GM18511 (cell line): ENCODE measurements around the gene IDNK.
A peak's percentile ranks its signal among the peaks of the same experiment; 100 is the strongest.
"Not testable (repeated sequence)": the region's sequence is repeated elsewhere in the genome, so short reads cannot be mapped to it uniquely, and the experiment has no call there.

Source experiments
- ATAC-seq: cut with Tn5 transposase; IDR thresholded peaks from one replicate; pipeline ENCODE4 v1.9.1; 2021; ENCODE audit warnings: mild to moderate bottlenecking, moderate library complexity; ENCODE audit not compliant: unreplicated experiment

Gene IDNK

GRCh38 chr9:83622939-83623678, at the start of gene IDNK:
TSS of gene IDNK (plus strand) at chr9:83623143. CDS start at chr9:83623172, 29 bp downstream.
- ATAC-seq = peak; percentile 84

- ATAC-seq = no peak
Observed at GRCh38 chr9:83574482-83574881, 48.5 kb upstream of the IDNK start.

- ATAC-seq = no peak
Observed at GRCh38 chr9:83582029-83582428, 40.9 kb upstream of the IDNK start.

- ATAC-seq = peak; percentile 66
Observed at GRCh38 chr9:83583151-83584014, 39.6 kb upstream of the IDNK start.

- no peak for ATAC-seq
Observed at GRCh38 chr9:83584995-83585394, 37.9 kb upstream of the IDNK start.

- no peak for ATAC-seq
Observed at GRCh38 chr9:83588256-83588655, 34.7 kb upstream of the IDNK start.

- peak; percentile 71 for ATAC-seq
Observed at GRCh38 chr9:83596899-83597504, 25.9 kb upstream of the IDNK start.

GRCh38 chr9:83598487-83598886, 24.5 kb upstream of the IDNK start:
- no peak for ATAC-seq

GRCh38 chr9:83599071-83599470, 23.9 kb upstream of the IDNK start:
- no peak for ATAC-seq

GRCh38 chr9:83601463-83601862, 21.5 kb upstream of the IDNK start:
- ATAC-seq = no peak

- not testable (repeated sequence) for ATAC-seq
Observed at GRCh38 chr9:83607620-83608019, 15.3 kb upstream of the IDNK start.

GRCh38 chr9:83613298-83613697, 9.6 kb upstream of the IDNK start:
- not testable (repeated sequence) for ATAC-seq

- ATAC-seq = no peak
Observed at GRCh38 chr9:83617299-83617698, 5.6 kb upstream of the IDNK start.

GRCh38 chr9:83620841-83621636, 1.9 kb upstream of the IDNK start:
- ATAC-seq = no peak

GRCh38 chr9:83622433-83622938, 457 bp upstream of the IDNK start:
- peak; percentile 69 for ATAC-seq

GRCh38 chr9:83623679-83624076, 735 bp downstream of the IDNK start:
- peak; percentile 33 for ATAC-seq

- ATAC-seq = no peak
Observed at GRCh38 chr9:83625178-83625577, 2.2 kb downstream of the IDNK start.

GRCh38 chr9:83628540-83628939, 5.6 kb downstream of the IDNK start:
- ATAC-seq = no peak

- no peak for ATAC-seq
Observed at GRCh38 chr9:83629433-83630104, 6.6 kb downstream of the IDNK start.

GRCh38 chr9:83630938-83631457, 8.1 kb downstream of the IDNK start:
- no peak for ATAC-seq
